ENCODE data around the gene AIP.

The AIP gene

DNA sequence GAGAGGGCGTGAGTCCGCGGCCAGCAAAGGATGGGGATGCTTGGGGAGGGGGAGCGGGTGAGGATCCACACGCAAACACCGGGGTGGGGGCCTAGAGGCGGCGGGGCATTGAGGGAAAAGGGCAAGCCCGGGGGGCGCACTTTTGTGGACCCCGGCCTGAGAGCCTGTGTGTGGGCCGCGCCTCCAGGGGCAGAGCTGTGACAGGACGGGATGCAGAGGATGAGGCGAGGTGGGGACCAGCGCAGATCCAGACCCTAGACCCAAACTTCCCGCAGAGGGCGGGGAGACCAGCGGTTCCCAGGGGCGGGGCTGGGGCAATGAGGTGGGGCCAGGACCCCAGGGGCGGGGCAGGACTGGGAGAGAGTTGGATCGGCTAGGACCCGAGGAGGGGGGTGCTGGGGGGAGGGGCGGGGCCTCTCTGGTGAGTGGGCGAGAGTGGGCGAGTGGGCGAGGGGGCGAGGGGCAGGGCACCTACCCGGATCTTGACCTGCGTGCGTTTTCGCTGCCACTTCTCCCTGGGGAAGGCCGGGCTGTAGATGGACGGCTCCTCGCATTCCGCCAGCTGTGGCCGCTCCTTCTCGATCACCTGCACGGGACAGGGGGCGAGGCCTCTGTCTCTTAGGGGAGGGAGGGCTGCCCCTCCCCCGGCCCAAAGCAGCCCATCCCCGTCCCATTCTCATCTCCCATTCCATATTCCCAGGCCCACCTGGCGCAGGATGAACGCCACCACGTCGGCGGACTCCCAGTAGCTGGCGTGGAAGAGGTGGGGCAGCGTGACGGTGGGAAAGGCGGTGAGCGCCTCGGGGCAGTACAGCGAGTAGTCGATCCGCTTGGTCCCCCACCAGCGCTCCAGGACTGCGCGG, 11.8 kb downstream of the AIP start:
- DNase-seq = no peak

DNA sequence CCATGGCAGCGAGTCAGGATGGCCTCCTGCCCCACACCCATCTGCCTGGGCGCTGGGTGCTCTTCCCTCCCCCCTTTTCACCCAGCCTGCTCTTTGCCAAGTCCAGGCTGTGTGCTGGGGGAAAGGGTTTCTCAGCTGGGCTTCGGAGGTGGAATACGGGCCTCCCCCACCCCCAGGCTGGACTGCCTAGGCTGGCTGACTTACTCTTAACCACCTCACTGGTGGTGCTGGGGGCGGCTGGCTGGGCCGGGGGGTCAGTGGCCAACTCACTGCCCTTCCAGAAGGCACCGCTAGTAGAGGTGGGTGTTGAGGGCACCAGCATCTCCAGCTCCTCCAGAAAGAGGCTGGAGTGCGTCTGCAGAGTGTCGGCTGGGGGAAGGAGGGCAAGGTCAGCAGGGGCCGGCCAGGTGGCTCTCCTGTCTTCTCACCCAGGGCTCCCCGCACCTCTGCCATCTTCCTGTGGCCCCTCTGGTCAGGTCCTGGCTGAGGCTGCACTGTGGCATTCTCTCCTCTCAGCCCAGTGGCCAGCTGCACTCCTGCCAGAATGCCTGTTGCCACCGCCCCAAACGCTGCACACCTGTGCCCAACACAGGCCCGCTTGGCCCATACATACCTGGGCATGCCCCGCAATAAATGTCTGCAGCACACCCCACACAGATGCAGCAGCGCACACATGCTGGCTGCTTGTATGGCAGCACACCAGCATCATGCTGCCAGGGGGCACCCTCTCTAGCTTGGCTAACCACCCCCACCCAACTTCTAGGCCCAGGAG, 12.6 kb downstream of the AIP start:
- DNase-seq = no peak

DNA sequence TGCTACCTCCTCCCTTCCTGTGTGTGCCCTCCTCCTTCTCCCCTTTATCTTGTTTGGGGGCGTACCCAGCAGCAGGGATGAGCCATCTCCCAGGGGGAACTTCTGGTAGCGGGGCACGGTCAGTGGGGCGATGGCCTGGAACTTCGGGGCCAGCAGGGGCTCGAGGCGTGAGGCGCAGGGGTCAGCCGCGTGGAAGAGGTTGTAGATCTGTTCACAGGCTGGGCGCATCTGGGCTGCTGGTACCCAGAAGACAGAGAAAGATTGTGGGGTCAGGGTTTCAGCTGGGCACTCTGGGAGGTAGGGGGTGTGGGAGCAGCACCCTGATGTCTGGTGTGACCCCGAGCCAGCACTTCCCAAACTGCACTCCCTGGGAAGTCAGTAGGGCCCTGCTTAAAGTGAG, 13.3 kb downstream of the AIP start:
- no peak for DNase-seq

DNA sequence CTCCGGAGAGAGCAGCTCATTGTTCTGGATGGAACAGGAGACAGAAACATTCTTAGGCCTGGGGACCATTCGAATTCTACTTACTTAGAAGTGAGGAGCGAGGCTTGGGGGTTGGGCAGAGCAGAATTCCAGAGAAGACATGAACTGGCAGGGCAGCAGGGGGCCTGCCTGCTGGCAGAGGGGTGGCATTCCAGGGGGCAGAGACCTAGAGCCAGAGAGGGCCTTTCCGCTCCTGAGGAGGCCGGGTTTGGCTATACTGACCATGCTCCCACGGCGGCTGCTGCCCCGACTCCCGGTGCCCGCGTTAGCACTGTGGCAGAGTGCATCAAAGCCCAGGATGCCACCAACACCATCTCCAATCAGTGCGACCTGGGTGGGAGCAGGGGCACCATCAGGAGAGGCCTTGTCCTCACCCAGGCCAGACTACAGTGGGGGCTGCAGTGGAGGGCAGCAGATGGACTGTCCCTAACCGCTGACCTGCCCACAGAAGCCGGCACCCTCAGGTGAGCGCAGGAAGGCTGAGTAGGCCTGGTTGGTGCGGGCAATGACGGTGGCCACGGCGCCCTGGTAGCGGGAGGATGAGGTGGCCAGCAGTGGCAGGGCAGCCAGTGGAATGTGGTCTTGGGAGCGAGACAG, 14.9 kb downstream of the AIP start:
- no peak for DNase-seq

DNA sequence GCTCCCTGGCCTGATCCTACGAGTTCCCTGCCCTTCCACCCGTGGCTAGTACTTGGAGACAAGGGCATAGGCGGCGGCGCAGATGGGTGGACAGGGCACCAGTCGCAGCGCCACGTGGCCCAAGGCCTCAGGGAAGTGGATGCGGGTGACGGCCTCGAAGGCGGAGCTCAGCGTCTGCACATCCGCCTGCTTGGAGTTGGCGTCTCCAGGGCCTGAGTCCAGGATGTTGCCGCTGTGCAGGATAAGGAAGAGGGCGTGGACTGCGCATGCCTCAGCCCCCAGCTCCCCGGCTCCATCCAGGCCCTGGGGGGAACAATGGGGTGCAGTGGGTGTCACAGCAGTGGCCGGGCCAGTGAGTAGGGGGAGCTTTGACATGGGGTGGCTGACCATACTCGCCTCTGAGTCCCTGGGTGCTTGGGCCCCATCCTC, 15.7 kb downstream of the AIP start:
- DNase-seq = no peak

DNA sequence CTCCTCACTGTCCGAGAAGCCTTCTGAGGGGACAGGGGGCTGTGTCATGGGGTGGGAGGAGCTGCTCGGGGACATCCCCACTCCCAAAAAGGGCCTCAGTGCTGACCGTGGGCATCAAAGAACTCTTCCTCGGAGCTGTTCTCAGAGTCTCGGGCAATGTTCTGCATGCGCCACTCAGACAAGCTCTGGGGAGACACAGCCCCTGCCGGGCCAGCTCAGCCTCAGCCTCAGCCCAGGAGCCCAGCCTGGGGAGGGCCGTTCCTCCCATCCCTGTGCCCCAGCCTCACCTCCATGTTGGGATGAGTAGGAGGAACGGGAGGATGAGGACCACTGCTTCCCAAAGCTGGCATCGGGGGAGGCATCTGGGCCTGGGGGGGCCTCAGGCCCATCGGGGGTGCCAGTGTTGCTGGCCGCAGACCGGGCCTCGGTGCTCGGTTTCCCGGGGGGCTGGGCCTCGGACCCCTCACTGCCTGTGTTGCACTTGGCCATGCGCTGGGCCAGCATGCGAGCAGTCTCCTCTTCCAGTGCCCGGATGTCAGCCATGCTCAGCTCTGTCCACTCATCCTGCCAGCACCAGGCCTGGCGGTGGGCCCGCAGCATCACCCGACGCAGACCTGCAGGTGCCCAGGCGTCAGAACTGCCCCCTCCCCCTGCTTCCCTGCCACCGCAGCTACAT, 17.1 kb downstream of the AIP start:
- DNase-seq = no peak

DNA sequence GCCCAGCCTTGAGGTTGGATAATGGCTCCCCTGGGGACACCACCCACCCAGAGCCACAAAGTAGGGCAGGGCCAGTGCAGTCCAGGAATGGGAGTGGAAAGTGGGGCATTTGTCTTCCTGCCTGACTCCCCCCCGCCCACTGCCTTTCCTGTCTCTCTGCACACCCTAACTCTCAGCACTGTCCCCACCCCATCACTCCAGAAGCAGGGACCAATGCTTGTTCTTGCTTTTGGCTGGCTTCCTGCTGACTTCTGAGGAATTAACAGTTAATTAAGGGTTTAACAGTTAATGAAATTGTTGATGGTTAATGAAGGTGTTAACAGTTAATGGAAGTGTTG, 17.6 kb downstream of the AIP start:
- no peak for DNase-seq

DNA sequence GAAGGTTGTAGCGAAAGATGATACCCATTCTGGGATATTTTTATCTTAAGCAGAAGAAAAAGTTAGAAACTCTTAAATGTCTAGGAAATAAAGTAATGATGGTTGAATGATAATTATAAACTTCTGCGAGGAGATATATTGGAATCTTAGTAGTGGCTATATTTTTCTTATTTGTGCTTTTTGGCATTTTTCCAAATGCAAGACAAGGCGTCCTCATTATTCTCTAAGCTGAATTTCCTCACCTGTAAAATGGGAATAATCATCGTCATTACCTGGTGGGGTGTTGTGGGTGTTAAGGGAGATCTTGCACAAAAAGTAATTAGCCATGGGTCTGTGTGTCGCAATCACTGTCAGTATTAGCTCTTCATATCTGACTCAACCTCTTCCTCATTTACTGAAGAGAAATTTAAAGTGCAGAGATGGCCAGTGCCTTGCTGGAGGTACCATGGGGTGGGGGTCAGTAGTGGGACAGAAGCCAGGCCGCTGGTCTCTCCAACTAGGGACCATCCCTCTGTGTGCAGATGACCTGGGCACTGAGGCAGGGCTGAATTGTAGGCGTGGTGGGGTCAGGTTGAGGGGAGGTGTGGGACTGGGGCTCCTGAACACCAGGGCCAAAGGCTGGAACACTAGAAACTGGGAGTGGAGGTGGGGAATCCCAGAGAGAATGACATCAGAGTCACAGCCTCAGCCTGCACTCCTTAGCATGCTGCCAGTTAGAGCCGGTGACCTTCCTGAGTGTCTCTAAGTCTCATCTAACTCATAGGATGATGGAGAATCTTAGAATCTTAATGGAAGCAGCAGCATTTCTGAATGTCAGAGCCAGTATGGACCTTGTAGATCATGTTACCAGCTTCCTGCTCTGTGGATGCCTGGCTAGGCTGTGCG, 18.2 kb downstream of the AIP start:
- no peak for DNase-seq

DNA sequence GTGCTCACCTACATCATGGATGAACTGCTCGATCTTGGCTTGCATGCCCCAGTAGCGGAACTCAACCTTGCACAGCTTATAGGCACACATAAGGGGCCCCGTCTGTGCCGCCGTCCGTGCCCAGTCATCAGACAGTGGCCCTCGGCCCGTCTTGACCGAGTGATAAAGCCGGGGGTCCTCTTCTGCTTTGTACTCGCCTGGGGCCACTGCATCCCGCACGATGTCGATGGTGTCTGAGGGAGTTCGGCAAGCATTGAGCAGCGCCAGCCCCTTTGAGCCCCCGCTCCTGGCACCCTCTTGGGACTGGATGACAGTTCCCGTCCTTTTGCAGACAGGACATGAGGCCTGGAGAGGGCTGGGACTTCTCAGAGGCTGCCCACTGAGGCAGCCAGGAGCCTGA, 19.0 kb downstream of the AIP start:
- no peak for DNase-seq

DNA sequence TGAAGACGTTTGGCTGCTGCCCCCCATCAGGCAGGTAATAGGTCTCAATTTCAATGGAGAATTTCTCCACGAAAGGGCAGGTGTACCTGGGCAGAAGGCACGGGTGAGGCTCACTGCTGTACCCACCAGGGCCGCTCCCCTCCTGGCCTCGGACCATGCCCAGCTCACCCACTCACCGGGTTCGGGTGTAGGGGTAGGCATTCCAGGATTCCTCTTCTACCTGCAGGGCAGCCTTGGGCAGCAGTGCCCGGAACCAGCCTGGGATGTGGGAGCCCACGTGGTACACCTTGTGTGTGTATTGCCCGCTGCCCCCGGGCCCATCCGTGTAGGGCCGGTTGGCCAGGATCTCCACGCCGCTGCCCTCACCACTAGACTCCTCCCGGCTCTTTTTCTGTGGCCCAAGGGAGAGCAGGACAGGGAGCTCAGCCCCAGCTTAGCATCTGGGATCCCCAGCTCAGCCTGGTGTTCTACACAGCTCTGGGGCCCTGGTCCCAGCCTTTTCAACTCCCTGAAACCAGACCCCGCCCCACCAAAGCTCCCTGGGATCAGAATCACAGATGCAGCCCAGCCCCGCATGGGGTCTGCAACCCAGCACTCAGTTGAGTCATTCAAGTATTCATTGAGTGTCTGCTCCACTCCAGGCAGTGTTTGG, 19.6 kb downstream of the AIP start:
- DNase-seq = no peak

DNA sequence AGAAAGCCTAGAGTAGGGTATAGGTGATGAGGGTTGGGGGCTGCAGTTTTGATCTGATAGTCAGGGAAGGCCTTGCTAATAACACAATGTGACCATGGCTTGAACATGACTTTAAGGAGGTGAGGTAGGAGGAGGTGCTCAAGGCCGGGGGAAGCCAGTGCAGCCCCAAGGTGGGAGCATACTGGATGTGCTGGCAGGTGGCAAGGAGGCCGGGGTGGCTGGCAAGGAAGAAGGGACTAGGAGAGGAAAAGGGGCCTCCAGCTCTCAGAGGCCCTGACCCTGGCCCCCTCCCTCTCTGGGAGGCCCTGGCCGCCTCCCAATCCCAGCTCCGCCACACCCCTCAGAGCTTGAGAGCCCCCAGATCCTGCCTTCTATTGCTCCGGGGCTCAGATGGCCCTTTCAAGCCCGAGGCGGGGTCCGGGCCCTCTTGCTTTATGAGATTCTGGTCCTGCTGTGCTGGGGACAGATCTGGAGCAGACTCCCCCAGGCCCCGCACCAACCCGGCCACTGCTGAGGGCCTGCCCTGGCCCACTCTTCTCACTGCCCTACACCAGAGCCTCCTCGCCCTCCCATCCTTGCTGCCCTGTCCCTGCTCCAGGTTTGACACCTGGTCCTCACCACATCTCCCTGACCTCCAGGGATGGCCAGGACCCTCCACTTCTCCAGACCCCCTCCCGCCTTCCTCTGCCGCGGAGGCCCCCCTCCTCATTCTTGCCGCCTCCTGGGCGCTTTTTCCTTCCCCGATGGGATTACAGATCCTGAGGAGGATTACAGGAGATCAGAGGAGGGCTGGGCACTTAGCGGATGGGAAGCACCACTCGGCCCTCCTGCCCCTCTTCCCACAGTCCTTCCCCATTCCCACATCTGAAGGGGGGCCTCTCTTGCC, 20.5 kb downstream of the AIP start:
- no peak for DNase-seq

DNA sequence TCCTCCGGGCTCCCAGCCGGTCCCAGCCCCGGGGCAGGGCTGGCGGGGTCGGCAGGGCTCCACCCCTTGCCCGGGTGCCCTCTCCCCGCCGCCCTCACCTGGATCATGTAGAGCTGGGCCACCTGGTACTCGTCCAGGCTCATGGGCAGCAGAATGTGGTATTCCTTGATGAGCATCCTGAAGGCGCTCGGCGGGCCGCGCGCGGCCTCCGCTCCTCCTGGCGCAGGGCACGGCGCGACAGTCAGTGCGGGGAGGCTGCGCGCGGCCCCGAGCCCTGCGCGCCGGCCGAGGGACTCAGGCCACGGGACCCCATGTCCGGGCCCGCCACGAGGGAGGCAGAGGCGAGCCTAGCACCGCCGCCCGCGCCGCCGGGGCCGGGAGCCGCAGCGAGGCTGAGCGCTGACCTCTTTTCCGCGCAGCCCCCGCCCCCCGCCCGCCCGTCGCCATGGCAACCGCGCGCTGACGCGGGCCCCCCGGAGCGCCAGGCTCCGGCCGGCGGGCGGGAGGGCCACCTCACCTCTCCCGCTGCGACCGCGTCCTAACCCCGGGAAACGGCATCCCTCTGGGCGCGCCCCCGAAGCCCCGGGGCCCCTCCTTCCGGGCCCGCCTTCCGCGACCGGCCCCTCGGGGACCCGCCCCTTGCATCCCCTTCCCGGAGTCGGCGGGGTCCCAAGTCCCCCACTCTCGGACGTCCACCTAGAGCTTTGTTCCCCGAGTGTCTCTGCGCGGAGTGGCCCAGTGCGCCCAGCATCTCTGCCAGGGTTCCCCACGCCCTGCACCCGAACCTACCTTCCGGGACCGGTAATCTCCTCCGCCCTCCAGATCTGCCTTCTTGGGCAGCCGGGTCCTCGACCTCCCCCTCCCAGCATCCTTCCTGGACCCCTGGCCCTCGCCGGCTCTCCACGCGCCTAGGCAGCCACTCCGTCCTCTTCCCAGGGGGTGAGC, 21.5 kb downstream of the AIP start:
- DNase-seq = peak in 1 of 4 experiments; percentile 31

DNA sequence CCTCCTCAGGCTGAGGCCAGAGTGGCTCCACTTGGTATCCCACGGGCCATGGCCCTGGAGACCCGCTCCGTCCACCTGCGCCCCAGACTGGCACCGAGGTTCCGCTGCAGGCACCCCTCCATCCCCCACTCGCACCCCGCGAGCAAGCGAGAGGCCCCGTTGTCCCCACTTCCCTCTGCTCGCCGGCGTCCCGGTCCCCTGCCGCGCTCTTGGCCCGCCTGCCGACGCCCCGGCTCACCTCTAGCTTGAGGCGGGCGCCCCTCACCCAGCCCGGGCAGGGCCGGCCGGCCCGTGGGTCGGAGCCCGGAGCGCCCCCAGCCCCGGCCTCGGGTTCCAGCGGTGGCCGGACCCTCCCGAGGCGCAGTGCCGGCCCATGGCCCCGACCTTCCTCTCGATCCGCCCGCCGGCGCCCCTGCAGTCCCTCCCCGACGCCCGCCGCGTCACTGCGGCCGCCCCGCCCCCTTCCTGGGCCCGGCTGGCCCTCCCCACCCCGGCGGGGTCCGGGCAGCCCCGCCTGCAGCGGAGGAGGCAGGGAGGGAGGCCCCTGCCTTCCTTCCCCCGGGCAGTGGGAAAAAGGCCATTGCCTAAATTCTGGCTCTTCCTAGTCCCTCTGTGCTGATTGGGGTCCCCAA, 22.2 kb downstream of the AIP start, which contains the start of gene PITPNM1:
Gene PITPNM1, minus strand, starts transcription at position 414 of the 632 bp plus-strand sequence. CDS start 1,183 bp downstream, outside the sequence.
- DNase-seq = peak in 3 of 4 experiments; percentile 28 to 65 (median 35)

DNA sequence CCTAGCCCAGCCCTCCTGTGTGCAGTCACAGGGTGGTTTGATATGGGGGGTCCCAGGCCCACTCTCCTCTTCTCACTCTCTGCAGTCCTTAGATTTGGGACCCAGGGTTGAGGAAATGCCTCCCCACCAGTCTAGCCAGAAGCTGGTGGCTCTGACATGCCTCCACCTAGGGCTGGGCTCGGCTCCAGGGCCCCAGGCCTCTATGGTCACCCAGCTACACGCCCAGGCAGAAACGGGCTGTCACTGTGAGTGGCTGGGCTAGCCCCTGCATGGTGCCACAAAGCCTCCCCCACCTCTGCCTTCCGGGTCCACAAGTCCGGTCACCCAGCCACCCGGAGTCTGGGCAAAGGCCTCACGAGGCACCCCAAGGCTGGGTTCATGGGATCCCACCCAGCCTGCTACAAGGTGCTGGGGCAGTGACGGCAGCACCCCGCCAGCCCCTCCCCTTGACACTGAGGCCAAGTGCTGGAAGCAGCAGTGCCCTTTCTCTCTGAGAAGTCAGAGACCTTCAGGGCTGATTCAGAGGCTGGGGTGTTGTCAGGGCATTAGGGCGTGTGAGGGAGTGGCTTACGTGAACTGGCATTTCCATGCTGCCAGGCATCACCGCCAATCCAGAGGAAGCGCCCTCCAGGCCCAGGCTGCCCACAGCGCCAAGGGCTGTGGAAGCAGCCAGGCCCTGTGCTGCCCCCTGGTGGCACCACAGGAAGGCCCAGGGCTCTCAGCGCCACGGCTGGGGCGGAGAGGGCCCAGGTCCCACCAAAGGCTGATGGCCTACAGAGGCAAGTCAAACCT, 23.0 kb downstream of the AIP start:
- peak; percentile 74 to 86 (median 79) for DNase-seq

DNA sequence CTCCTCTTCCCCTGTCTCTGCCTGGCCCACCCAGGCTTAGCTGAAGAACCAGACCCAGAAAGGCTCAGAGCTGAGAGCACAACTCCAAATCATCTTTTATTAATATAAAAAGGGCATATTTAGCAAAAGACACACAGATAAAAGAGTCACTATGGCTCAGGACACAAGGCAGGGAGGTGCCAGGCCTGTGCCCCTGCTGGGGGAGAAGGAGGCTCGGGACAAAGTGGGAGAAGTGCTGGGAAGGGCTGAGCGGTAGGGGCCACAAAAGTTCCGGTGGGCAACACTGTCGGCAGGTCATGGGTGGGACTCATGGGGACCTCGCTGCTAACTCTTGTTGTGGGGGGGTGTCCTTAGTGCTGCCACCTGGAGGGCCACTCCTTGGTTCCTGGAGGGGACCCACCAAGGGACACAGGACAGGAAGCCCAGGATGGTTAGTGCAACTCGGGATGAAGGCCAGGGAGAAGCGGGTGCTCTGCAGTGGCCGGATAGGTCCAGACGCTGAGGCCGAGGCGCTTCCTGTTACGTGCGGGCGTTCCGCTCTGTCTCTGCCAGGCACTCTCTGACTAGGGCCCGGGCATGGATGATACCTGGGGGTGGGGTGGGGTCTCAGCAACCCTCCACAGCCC, 23.7 kb downstream of the AIP start:
- no peak for DNase-seq

DNA sequence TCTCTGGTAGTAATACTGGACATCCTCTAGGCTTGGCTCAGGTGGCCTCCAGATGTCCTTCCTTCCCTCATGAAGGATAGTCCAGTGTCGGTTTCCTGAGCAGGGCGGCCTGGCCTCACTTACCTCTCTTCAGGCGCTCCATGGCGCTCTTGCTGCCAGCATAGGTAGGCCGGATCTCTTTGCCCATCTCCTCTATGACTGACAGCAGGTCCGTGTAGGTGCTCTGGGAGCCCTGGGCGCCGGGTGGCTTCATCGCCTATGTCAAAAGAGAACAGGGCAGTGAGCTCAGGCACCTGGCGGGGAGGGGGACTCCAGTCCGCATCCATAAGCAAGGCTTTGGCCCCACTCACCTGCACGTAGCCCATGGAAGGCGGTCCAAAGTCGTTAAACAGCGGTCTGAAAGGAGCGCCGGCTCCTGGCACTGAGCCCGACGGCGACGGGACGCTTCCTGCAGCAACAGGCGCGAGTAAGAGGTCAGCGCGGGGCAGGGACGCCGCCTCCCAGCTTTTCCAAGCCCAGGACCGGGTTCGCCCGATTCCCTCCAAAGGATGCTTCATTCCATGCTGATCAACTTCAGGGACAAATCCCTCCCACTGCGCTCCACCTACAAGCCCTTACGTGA, 24.5 kb downstream of the AIP start:
- DNase-seq = peak in 1 of 4 experiments; percentile 53
